Astrocyte of the spinal cord (primary cell): ENCODE data around the gene PLEKHJ1.
A peak's percentile ranks its signal among the peaks of the same experiment; 100 is the strongest.
"Not testable (repeated sequence)": the region's sequence is repeated elsewhere in the genome, so short reads cannot be mapped to it uniquely, and the experiment has no call there.

Experiments
- DNase-seq: peaks from one replicate; pipeline ENCODE4 v3.0.0; 2011; ENCODE audit warnings: low read depth, low spot score
- H3K4me3 ChIP-seq: 2 replicates; pipeline ENCODE4 v1.5.1; 2011; ENCODE audit warnings: low read depth, mild to moderate bottlenecking, low read length, moderate library complexity
- CTCF ChIP-seq: IDR thresholded peaks from 2 replicates; pipeline ENCODE4 v1.5.1; 2012; ENCODE audit warnings: low read depth, mild to moderate bottlenecking, low read length, inconsistent platforms
- in situ Hi-C: cut with HindIII; loops from 2 replicates; pipeline ENCODE4 v1.10.0; 2017; ENCODE audit warnings: low sequenced_read_pairs

Gene PLEKHJ1

GRCh38 chr19:2236314-2237050 lies at the start of gene PLEKHJ1, which contains the start of gene SF3A2:
PLEKHJ1 (minus strand) TSS chr19:2236329; CDS start chr19:2236248, 81 bp downstream.
SF3A2 (plus strand) TSS chr19:2236824; CDS start chr19:2243419, 6,595 bp downstream.
- peak; percentile 96 for TF ChIP-seq CTCF
- in situ Hi-C loops = no loop called here

GRCh38 chr19:2283835-2284507 lies 47.8 kb upstream of the PLEKHJ1 start:
- in situ Hi-C loops = no loop called here
- TF ChIP-seq CTCF = no peak
- DNase-seq = no peak
- no peak overlapping the region for H3K4me3 ChIP-seq

More at GRCh38 chr19:2236314-2237050, at the start of gene PLEKHJ1, which contains the start of gene SF3A2:
- peak; percentile 97 for DNase-seq
- peak within 1 kb of the TSS; percentile 78 for H3K4me3 ChIP-seq

- no peak for DNase-seq
- in situ Hi-C loops = no loop called here
- no peak overlapping the region for H3K4me3 ChIP-seq
- no peak for TF ChIP-seq CTCF
These were observed 46.7 kb upstream of the PLEKHJ1 start for GRCh38 chr19:2282862-2283237.

GRCh38 chr19:2282062-2282861 lies 46.1 kb upstream of the PLEKHJ1 start, which contains the start of gene PEAK3:
PEAK3 (minus strand) TSS chr19:2282175; CDS start chr19:2280931, 1,244 bp downstream.
- peak within 1 kb of the TSS; percentile 28 for H3K4me3 ChIP-seq
- peak; percentile 50 for DNase-seq
- in situ Hi-C loops = no loop called here
- no peak for TF ChIP-seq CTCF

- DNase-seq, in situ Hi-C loops: not testable (repeated sequence)
- peak overlapping the region; percentile 28 for H3K4me3 ChIP-seq
These were observed 45.3 kb upstream of the PLEKHJ1 start for GRCh38 chr19:2281265-2282061.

GRCh38 chr19:2280633-2281264 lies 44.6 kb upstream of the PLEKHJ1 start:
- no peak for DNase-seq
- H3K4me3 ChIP-seq = no peak overlapping the region
- TF ChIP-seq CTCF = no peak
- in situ Hi-C loops = no loop called here
